Measurements from ENCODE around the gene E2F4.

Gene E2F4

GRCh38 chr16:67246081-67246755 is 54.3 kb downstream of the E2F4 start:
- in situ Hi-C loops (cut with HindIII; ENCODE audit: low sequenced_read_pairs): no loop called here

DNA sequence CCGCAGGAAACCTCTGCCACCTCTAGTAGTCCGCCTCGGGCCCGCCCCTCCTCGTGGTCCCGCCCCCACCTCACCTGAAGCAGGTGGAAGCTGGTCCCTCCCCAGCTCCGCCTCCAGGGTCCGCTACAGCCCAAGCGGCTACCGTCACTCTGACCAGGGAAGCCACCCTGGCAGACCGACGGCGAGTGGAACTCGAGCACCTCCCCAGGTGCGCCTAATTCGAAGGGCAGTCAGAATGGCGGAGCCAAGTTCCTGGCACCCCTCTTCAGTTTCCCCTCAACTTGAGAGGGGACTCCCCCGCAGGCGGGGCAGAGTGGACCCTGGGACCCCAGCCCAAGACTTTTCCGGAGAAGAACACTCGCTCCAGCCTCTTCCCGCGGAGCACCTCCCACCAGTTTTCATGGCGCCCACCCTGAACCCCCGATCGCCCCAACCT is 54.8 kb downstream of the E2F4 start:
- in situ Hi-C loops (cut with HindIII; ENCODE audit: low sequenced_read_pairs): no loop called here

- in situ Hi-C loops (cut with HindIII; ENCODE audit: low sequenced_read_pairs): no loop called here
These were observed 55.5 kb downstream of the E2F4 start, which contains the start of gene FHOD1 for GRCh38 chr16:67247192-67248072. Gene FHOD1, minus strand, starts transcription at chr16:67247481. Its CDS starts 71 bp downstream, at chr16:67247410.

GRCh38 chr16:67248073-67248400 is 56.1 kb downstream of the E2F4 start:
- in situ Hi-C loops (cut with HindIII; ENCODE audit: low sequenced_read_pairs): no loop called here
